Measurements from ENCODE around the gene HSD17B14.
"Not testable (repeated sequence)": the region's sequence is repeated elsewhere in the genome, so short reads cannot be mapped to it uniquely, and the experiment has no call there.

DNA sequence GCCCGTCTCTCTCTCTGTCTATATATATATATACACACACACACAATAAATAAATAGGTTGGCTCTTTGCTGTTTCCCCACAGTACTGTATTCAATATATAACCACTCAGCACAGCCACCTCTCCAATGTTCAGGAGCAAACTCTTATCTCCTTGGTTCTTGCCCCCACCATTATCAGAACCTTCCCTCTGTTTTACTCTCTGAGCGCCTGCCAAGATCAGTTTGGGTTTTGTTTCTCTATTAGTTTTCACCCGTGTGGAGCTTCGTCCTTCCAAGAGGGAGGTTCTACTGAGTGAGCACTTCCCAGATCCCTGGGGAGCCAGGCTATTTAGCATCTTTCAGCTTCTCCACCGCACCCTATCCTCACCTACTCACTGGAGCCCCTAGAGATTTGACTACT, 70.5 kb downstream of the HSD17B14 start:
- TF ChIP-seq, protein P1, sequence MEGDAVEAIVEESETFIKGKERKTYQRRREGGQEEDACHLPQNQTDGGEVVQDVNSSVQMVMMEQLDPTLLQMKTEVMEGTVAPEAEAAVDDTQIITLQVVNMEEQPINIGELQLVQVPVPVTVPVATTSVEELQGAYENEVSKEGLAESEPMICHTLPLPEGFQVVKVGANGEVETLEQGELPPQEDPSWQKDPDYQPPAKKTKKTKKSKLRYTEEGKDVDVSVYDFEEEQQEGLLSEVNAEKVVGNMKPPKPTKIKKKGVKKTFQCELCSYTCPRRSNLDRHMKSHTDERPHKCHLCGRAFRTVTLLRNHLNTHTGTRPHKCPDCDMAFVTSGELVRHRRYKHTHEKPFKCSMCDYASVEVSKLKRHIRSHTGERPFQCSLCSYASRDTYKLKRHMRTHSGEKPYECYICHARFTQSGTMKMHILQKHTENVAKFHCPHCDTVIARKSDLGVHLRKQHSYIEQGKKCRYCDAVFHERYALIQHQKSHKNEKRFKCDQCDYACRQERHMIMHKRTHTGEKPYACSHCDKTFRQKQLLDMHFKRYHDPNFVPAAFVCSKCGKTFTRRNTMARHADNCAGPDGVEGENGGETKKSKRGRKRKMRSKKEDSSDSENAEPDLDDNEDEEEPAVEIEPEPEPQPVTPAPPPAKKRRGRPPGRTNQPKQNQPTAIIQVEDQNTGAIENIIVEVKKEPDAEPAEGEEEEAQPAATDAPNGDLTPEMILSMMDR (conservative IDR thresholded peaks at IDR 0.05; ENCODE audit: low read depth in 2 of 2) = not testable (repeated sequence)
- TF ChIP-seq, protein P2, sequence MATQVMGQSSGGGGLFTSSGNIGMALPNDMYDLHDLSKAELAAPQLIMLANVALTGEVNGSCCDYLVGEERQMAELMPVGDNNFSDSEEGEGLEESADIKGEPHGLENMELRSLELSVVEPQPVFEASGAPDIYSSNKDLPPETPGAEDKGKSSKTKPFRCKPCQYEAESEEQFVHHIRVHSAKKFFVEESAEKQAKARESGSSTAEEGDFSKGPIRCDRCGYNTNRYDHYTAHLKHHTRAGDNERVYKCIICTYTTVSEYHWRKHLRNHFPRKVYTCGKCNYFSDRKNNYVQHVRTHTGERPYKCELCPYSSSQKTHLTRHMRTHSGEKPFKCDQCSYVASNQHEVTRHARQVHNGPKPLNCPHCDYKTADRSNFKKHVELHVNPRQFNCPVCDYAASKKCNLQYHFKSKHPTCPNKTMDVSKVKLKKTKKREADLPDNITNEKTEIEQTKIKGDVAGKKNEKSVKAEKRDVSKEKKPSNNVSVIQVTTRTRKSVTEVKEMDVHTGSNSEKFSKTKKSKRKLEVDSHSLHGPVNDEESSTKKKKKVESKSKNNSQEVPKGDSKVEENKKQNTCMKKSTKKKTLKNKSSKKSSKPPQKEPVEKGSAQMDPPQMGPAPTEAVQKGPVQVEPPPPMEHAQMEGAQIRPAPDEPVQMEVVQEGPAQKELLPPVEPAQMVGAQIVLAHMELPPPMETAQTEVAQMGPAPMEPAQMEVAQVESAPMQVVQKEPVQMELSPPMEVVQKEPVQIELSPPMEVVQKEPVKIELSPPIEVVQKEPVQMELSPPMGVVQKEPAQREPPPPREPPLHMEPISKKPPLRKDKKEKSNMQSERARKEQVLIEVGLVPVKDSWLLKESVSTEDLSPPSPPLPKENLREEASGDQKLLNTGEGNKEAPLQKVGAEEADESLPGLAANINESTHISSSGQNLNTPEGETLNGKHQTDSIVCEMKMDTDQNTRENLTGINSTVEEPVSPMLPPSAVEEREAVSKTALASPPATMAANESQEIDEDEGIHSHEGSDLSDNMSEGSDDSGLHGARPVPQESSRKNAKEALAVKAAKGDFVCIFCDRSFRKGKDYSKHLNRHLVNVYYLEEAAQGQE (IDR thresholded peaks at IDR 0.05; ENCODE audit: unreplicated experiment) = not testable (repeated sequence)
- TF ChIP-seq CREB1 (CRISPR knock-in tag; IDR thresholded peaks at IDR 0.05; ENCODE audit: low read depth); POLR2AphosphoS5 (IDR thresholded peaks at IDR 0.05; ENCODE audit: low read depth): not testable (repeated sequence)
- TF ChIP-seq, protein P3, sequence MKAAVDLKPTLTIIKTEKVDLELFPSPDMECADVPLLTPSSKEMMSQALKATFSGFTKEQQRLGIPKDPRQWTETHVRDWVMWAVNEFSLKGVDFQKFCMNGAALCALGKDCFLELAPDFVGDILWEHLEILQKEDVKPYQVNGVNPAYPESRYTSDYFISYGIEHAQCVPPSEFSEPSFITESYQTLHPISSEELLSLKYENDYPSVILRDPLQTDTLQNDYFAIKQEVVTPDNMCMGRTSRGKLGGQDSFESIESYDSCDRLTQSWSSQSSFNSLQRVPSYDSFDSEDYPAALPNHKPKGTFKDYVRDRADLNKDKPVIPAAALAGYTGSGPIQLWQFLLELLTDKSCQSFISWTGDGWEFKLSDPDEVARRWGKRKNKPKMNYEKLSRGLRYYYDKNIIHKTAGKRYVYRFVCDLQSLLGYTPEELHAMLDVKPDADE (IDR thresholded peaks at IDR 0.05) = not testable (repeated sequence)
